ENCODE results near the gene MYO15B.
A peak's percentile ranks its signal among the peaks of the same experiment; 100 is the strongest.
"Not testable (repeated sequence)": the region's sequence is repeated elsewhere in the genome, so short reads cannot be mapped to it uniquely, and the experiment has no call there.

Gene MYO15B

GRCh38 chr17:75583197-75583596, 4.4 kb upstream of the MYO15B start:
- not testable (repeated sequence) for DNase-seq

DNA sequence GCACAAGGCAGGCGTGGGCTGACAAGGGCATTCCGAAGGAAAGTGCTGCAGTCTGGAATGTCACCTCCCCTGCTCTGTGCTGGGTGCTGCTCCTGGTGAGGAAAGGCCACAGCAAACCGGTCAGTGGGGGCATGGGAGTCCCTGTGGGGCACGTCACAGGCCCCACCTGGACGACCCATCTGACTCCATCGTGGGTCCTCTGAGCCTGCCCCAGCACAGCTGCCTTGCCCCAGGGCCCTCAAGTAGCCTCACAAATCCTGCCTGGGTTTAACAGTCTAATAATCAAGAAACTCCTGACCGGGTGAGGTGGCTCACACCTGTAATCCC, 2.8 kb upstream of the MYO15B start:
- DNase-seq: no peak

DNA sequence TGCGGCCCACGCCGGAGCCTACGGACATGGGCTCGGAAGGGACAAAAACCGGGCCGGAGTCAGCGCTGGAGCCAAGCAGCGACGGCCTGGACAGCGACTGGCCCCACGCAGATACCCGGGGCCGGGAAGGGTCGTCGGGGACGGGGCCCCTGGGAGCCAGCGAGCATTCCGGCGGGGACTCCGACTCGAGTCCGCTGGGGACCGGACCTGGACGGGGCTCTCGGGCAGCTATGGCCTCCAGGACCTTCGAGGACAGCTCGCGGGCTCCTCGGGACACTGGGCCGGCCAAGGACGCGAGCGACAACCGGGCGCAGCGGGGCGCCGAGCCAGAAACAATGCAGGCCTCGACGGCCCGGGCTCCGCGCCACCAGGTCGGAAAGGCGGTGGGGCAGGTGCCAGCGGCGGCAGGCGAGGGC, 1.0 kb downstream of the MYO15B start:
- DNase-seq: no peak

GRCh38 chr17:75589012-75589918, 1.7 kb downstream of the MYO15B start:
- DNase-seq: peak; percentile 94

DNA sequence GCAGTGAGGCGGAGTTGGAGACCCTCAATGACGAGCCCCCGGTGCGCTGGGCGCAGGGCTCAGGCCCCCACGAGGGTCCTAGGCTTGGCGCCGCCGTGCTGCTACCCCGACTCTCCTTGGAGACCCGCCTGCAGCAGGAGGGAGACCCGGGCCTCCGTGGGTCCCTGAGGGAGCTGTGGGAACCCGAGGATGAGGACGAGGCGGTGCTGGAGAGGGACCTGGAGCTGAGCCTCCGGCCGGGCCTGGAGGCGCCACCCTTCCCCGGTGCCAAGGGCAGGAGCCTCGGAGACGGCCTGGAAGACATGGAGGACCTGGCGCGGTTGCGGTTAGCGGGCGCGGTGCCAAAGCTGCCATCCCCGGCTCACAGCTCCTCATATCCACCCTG, 2.3 kb downstream of the MYO15B start:
- DNase-seq: no peak

- DNase-seq: no peak
Measured at GRCh38 chr17:75590314-75590761, 2.7 kb downstream of the MYO15B start.

DNA sequence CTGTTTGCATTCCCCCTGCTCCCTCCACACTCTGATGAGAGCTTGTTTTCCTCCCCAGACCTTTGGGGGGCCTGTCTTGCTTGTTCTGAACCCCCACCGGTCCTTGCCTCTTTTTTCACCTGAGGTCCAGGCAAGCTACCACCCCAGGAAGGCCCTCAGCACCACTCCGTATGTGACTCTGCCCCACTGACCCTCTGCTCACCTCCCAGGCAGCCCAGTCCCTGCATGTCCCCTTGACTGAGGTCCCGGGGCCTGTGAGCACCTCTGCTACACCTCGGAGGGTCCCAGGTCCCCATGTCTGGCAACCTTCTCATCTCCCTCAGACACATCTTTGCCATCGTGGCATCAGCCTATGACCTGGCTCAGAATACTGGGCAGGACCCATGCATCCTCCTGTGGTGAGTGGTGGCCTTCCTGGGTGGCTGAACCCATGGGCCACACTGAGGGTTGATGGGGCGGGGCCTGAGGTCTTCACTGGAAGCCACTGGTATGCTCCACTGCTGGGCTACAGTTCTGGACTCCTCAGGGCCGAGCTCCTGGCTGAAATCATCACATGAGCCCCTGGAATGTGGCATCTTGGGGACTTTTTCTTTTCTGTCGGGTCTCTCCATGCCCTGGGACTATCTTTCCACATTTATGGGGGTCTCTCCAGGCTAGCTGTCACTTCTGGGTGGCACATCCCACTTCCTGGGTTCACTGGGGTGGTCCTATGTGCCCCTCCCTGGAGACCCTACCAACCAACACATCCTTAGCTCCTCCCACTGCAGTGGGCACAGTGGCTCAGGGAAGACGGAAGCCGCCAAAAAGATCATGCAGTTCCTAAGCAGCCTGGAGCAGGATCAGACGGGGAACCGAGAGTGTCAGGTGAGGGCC, 3.5 kb downstream of the MYO15B start:
- DNase-seq: no peak

DNA sequence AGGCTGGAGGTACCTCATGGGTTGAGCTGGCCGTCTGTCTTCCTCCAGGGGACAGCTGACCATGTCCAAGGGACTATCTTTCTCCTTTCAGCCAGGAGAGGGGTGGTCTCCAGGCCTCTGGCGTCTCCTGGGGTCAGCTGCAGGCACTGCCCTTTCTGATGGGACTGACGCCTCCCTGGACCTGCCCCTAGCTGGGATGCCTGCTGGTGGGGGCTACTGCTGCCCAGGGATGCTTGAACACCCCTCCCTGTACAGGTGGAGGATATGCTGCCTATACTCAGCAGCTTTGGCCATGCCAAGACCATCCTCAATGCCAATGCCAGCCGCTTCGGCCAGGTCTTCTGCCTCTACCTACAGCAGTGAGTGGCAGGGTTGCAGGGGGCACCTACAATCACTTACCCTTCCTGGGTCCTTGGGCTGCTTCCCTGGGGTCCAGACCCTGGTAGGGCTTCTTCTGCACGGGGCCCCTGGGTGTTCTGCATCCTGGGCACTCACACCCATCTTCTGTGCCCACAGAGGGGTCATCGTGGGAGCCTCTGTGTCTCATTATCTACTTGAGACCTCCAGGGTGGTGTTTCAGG, 4.2 kb downstream of the MYO15B start:
- DNase-seq: no peak

DNA sequence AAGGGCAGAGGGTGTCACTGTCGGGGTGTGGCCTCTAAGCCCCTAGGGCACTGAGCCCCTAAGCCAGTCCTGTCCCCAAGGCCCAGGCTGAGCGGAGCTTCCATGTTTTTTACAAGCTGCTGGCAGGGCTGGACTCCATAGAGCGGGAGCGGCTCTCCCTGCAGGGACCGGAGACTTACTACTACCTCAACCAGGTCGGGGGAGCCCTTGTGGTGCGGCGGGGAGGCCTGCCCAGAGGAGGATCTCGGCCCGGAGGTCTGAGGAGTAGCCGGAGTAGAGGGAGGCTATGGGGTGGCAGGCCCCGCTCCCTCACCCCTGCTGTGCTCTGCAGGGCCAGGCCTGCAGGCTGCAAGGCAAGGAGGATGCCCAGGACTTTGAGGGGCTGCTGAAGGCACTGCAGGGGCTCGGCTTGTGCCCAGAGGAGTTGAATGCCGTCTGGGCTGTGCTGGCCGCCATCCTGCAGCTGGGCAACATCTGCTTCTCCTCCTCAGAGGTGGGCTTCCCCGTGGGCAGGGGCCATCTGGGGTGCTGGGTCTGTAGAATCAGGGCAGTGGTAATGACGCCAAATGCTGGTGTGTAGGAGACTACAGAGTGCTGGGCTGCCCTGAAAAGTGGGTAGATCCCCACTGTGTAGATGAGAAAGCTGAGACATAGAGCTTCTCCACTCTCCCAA, 4.9 kb downstream of the MYO15B start:
- no peak for DNase-seq

GRCh38 chr17:75593430-75593829, 5.8 kb downstream of the MYO15B start:
- DNase-seq: not testable (repeated sequence)

GRCh38 chr17:75594499-75595283, 7.1 kb downstream of the MYO15B start:
- no peak for DNase-seq

- no peak for DNase-seq
Measured at GRCh38 chr17:75595284-75595919, 7.8 kb downstream of the MYO15B start.

DNA sequence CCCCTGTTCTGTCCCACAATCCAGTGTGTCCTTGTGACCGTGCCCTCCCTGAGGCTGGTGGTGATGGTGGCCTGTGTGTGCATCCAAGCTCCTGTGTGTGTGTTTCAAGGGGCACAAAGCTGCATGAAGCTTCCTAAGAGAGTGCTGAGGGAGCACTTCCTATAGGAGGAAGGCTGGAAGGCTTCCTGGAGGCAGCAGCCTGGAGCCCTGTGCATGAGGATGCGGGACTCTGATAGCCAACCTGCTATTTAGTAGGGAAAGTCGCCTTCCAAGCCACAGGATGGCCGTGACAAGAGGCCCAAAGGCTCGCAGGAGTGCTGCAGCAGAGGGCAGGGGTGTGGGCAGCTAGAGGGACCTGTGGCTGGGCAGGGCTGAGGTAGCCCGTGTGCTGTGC, 8.3 kb downstream of the MYO15B start:
- no peak for DNase-seq

DNA sequence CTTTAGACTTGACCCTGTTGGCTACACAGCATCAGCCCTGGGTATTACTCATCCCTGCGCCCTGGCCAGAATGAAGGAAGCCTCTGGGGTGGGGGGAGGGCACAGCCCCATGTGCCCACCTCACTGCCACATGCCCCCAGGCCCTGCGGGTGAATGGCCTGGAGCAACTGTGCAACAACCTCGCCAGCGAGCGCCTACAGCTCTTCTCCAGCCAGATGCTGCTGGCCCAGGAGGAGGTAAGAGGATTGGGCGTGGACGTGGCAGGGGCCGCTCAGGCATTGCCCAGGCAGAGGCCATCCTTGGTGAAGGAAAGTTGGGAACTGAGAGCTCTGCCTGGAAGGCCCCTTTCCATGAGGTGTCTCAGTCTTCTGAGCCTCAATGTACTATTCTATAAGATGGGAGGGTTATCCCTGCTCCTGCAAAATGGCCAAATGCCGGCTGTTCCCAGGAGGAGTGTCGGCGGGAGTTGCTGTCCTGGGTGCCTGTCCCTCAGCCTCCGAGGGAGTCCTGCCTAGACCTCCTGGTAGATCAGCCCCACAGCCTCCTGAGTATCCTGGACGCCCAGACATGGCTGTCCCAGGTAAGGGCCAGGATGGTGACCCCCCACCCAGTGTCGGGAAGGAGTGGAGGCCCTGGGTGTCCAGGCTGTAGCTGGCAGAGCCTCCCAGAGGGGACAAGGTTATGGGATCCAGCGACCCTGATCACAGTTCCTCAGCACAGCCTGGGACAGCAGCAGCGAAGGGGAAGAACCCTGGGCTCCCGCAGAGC, 8.9 kb downstream of the MYO15B start:
- DNase-seq: no peak

DNA sequence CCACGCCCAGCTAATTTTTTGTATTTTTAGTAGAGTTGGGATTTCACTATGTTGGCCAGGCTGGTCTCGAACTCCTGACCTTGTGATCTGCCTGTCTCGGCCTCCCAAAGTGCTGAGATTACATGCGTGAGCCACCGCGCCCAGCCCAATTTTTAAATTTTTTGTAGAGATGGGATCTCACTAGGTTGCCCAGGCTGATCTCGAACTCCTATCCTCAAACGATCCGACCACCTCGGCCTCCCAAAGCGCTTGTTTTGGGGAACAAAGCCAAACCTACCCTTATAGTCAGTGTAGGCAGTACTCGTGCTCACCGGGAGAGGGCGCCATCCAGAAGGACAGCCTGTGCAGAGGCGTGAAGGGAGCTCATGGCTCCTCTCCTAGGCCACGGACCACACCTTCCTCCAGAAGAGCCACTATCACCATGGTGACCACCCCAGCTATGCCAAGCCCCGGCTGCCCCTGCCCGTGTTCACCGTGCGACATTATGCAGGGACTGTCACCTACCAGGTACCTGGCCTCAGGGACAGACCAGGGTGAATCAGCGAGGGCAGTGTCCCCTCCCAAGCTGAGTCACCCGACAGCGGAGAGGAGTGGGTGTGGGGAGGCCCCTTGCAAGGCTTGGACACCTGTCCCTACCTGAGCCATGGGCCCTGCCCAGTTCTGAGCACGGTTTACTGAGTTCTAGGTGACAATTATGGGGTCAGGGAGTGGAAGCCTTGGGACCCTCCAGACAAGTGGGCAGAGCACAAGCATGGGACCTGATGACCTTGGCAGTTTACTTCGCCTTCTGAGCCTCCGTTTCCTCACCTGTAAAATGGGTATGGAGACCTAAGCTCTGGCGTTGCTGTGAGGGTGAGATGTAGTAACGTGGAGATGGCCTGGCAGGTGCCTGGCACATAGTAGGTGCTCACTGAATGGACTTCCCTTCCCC, 13.7 kb downstream of the MYO15B start:
- peak; percentile 55 for DNase-seq

- no peak for DNase-seq
Measured at GRCh38 chr17:75602644-75603043, 15.0 kb downstream of the MYO15B start.

- DNase-seq: no peak
Measured at GRCh38 chr17:75603123-75603522, 15.5 kb downstream of the MYO15B start.

DNA sequence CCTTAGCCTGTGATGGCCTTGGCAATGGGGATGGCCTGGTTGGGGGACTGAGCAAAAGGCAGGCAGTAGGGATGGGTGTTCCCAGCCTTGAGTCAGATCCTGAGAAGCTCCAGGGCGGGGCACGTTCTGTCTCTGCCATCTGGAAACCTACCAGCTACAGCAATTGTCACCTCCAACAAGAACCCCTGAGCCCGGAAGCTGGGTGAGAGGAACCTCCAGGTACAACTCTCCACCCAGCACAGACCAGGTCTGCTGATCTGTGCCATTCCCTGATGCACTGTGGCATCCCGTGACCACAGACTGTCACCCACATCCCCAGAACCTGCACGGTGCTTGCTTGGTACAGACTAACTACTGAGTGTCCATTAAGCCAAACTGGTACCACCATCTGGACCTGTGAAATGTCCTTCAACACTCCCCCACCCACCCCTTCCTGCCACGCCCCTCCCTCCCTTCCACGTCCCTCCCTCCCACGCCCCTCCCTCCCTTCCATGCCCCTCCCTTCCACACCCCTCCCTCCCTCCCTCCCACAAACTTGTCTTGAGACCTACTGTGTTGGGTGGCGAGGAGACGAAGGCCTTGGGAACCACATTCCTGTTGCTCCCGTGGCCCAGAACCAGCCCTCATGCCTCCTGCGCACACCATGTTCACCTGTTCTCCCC, 16.6 kb downstream of the MYO15B start:
- DNase-seq: no peak

GRCh38 chr17:75605790-75606189, 18.2 kb downstream of the MYO15B start:
- DNase-seq: no peak

Data from activated gamma-delta T cell treated with Interleukin-2 at 50 U/mL for 16 hours (primary cell).